ENCODE measurements around the gene MTCH1.

The MTCH1 gene

DNA sequence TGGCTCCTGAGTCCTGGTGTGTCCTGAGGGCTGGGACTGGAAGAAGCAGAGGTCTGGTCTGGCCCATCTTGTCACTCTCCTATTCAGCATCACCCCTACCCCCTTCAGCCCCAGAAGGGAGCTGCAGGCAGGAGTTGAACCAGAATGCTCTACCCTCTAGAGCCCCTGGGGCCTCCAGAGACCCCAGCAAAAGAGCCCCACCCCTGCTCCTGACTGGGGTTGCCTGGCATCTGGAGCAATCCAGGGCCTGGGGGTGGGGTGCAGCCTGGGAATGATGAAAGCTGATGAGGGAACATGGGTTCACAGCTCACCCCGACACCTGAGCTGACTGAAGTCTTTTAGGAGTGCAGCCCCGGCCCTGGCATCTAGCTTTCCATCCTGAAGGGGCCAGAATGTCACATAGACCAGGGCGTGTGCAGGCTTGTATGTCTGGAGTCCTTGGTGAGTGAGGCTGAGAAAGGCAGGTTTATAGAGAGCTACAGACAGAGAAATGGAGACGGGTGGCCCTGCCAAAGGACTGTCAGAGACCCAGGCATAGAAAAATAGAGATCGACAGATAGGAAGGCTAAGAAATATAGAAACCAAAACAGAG lies 31.7 kb upstream of the MTCH1 start:
- no peak for DNase-seq (ENCODE audit: low read depth in 3 of 3)

DNA sequence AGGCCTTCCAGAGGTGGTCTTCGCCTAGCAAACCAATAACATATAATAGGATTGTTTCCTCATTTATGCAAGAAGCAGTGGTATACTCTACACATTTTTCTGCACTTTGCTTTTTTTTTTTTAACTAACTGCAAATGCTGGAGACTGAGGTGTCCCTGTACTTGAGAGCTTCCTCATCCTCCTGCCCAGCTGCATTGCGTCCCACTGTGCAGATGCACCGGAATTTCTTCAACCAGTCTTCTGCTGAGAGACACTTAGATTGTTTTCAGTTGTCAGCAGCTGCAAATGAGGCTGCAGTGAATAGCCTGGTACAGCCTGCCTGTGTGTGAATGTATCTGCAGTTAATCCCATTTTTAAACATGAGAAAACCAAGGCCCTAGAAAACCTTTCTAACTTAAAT lies 31.0 kb upstream of the MTCH1 start:
- DNase-seq (ENCODE audit: low read depth in 3 of 3) = no peak

DNA sequence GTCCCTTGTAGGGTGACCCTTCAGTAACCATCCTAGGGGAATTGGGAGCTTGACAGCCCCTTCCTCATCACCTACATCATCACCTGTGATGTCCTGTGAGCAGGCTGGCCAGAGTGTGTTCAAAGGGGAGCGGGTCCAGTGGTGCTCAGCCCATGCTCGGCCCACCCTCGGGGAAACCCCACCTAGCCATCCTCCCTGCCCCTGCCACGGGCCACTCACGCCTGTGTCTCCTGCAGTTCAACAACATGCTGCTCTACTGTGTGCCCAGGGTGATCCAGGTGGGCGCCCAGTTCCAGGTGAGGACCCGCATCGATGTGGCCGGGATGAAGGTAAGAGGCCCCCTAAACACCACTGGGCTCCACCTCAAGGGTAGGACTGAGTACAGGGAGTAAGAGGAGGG lies 29.5 kb upstream of the MTCH1 start:
- no peak for DNase-seq (ENCODE audit: low read depth in 3 of 3)

DNA sequence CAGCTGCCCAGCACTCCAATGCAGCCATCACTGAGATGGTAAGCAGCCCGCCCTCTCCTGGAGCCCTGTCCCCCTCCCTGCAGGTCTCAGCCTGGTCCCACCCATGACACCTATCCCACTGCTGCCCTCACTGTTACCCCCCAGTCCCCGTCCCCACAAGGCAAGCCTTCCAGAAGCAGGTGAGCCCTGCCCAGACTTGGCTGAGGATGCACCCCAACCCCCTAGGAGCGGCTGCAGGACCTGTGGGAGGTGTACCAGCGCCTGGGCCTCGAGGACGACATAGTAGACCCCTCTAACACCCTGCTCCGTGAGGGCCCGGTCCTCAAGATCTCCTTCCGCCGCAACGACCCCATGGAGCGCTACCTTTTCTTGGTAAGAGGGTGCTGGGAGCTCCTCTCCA lies 28.7 kb upstream of the MTCH1 start:
- no peak for DNase-seq (ENCODE audit: low read depth in 3 of 3)

DNA sequence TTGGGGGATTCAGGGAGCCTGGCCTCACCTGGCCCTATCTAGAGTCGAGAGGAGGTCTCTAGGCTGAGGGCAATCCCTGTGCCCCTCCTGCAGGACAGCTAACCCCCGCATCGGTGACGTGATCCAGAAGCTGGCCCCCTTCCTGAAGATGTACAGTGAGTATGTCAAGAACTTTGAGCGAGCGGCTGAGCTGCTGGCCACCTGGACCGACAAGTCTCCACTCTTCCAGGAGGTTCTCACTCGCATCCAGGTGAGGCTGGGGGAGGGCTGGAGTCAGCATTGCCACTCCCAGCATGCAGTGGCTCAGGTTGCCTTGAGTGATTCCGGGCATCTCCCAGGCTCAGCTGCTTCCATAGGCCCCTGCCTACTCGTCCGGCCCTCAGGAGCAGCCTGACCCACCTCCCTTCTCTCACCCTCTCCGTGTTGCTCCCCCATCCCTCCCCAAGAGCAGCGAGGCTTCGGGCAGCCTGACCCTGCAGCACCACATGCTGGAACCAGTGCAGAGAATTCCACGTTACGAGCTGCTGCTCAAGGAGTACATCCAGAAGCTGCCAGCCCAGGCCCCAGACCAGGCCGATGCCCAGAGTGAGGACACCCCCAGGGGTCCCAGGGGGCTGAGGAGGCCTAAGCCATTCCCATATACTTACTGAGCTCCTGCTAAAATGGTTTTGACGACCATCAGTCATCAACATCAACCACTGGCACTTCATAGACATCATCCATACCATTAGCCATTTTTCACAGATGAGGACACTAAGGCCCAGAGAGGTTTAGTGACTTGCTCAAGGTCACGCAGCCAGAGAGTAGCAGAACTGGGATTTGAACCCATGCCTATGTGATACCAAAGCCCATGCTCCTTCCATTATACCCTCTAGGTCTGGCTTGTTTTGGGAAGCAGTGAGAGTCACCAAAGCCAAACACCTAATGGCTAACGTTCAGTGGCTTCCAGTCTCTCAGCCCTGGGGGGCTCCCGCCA lies 27.8 kb upstream of the MTCH1 start:
- no peak for DNase-seq (ENCODE audit: low read depth in 3 of 3)

DNA sequence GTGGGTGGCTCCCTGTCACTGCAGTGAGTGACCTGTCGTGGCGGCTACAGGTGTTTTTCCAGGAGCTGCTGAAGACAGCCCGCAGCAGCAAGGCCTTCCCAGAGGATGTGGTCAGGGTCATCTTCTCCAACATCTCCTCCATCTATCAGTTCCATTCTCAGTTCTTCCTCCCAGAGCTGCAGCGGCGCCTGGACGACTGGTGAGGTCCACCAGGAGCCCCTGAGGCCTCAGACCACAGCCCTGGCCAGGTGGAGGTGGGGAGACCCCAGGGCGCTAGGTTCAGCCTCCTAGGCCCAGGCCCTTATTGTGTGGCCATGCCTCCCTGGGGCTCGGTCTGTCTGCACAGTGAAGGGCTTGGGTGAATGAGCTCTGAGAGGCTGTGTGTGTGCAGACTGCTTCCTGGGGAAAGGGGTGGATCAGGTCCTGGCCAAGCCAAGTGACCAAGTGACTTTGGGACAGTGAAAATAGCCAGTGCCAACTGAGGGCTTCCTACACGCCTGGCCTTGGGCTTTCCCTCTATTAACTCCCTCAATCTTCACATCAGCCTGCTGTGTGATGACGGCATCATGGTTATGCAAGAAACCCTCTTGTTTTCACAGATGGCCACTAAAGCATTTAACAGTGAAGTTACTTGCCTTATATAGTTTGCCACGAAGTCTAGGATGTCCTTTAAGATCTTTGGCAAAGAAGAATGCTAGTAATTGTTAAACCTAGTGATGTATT lies 25.8 kb upstream of the MTCH1 start:
- no peak for DNase-seq (ENCODE audit: low read depth in 3 of 3)

DNA sequence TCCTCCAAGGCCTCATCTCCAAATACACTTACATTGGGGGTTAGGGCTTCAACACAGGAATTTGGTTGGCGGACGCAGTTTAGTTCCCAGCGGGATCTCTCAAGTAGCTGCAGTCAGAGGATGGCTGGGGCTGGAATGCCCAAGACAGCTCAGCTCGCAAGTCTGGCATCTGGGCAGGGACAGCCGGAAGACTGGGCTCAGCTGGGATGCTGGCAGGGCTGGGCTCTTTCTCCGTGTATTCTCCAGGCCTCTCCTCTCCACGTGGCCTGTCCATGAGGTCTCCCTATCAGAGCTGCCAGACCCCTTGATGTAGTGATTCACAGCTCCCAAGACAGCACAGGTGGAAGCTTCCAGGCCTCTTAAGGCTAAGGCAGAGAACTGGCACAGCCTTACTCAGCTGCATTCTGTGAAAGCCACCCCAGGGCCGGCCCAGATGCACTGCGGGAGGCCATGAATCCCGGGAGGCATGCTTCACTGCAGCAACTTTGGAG lies 24.5 kb upstream of the MTCH1 start:
- DNase-seq (ENCODE audit: low read depth in 3 of 3) = no peak

DNA sequence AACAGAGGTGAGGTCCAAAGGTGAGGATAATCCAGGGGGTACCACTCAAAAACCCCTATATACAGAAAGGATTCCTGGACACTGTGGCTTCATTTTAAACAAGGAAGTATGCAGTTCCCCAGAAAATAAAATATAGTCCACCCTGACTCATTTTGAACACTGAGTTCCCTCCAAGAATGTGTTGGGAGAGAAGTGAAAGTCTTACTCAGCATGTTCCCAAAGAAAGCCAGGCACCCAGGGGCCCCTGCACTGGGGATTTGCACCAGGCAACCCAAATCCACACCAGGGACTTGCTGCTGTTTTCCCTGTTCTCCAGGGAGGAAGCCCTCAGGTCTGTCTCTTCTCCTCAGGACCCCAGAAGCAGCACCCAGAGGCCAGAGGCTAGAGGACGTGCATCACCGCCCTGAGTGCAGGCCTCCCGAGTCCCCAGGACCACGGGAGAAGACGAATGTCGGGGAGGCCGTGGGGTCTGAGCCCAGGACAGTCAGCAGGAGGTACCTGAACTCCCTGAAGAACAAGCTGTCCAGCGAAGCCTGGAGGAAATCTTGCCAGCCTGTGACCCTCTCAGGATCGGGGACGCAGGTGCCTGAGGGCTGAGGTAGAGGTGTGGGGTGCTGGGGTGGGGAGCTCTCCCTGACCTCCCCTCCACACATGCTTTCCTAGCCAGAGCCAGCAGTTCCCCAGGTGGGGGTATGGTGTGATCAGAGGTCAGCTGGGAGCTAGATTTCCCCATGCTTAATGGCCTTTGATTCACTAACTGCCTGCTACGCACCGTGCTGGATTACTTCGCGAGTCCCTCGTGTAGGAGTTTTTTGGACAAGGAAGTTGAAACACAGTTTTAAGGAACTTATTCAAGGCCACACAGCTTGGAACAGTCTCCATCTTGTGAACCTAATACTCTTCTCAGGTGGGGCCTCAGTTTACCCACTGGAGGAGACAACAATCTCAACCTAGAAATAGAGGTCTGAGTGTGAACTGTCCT lies 22.8 kb upstream of the MTCH1 start:
- no peak for DNase-seq (ENCODE audit: low read depth in 3 of 3)

DNA sequence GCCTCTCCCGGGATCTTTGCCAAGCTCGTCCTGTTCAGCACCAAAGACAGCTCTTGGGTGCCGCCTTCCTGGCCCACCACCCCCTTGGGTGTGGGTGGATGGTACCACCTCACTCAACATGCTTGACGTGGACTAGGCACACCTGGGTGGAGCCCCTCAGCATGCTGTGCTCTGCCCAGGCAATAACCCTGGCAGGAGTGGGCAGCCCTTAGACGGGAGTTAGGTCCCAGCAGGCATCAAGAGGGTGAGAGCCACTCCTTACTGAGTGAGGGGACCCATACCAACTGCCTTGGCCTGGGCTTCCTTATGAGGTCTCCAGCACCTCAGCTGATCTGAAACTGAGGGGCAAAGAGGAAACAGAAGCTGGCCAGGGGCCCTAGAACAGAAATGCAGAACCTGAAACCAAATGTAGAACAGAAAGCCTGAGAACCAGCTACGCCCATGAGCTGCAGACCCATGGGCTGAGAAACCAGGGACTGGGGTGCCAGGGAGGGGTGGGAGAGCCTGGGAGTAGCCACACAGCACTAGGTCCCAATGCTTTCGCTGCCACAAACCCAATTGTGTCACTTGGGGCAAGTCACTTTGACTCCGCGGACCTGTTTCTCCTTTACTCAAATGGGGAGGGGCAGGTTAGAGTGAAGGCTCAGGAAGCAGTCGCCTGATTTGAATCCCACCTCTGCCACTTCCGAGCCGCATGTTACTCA lies 21.5 kb upstream of the MTCH1 start:
- DNase-seq (ENCODE audit: low read depth in 3 of 3) = no peak

DNA sequence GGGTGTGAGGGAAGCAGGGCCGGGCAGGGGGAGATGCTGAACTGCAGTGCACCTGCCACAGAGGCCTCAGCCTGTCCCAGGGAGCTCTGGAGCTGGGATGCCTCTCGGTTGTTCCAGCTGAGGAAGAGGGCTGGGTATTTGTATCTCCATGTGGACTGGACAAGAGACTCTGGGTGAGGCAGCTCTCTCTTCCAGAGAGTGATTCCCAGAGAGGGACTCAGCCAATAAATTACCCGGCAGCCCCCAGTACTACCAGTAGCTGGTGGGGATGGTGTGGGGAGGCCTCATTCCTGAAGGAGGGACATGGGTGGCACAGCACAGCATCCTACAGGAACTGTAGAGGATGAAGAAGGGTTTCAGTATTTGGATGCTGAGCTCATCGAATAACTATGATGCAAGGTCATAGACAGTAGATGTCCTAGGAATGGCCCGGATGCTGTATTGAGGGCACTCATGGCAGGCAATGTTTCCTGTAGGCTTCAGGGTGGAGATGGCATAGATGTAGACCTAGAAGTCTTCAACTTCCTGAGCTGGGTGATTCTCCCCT lies 20.9 kb upstream of the MTCH1 start:
- no peak for DNase-seq (ENCODE audit: low read depth in 3 of 3)

DNA sequence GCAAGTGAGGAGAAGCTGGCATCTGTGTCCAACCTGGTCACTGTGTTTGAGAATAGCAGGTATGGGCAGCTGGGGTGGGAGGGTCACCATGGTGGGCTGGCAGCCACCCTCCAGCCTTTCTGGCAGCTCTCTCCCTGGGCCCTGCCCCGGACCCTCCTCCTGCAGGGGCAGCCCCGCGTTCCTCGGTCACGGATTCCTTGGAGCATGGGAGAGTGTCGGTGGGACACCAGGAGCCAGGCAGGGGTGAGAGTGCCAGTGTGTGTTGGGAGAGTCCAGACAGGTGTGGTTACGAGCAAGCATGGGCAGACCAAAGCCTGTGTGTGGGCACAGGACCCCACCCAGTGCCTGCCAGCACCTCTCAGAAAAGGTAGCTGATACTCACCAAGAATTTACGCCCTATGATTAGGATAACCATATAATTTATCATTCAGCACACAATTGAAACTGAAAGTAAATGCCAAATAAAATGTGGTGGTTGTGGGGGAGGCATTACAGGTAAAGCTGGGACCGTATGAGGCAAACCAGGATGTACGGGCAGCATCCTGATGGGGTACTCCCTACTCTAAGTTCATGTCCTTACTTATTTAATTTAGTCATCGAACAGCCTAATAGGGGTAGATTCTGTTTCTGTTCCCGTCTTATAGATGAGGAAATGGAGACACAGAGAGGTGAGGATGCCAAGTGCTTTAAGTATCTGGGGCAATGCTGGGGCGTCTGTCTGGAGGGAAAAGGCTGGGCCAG lies 20.0 kb upstream of the MTCH1 start:
- no peak for DNase-seq (ENCODE audit: low read depth in 3 of 3)

DNA sequence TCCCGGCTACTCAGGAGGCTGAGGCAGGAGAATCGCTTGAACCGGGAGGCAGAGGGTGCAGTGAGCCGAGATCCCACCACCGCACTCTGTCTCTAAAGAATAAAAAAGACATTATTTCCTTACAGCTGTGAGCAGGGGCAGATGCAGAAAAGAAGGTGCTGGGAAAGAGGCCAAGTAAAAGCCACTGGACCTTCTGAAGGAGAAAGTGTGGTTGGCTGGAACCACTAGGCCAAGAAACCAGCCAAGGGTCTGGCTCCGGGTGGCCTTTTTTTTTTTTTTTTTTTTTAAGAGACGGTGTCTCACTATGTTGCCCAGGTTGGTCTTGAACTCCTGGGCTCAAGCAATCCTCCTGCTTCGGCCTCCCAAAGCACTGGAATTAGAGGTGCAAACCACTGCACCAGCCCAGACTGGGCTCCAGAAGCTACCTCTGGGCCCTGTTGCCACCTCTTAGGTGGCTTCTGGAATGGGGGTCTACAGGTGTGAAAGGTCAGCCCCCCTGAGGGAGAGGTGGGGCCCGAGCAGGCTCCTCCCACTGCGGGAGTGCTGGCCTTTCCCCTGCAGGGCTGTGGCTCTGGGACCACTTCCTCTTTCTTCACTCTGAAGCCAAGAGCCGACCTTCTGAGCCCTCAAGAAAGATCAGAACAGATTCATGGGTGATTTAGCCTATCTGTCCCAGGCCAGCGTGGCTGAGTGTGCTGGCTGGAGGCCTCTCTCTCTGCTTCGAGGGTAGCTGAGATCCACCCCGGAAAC lies 19.2 kb upstream of the MTCH1 start, which contains the start of gene FGD2:
TSS of gene FGD2 (plus strand) at position 595 of the 750 bp plus-strand sequence. CDS start 163 bp downstream, outside the sequence.
- no peak for DNase-seq (ENCODE audit: low read depth in 3 of 3)

DNA sequence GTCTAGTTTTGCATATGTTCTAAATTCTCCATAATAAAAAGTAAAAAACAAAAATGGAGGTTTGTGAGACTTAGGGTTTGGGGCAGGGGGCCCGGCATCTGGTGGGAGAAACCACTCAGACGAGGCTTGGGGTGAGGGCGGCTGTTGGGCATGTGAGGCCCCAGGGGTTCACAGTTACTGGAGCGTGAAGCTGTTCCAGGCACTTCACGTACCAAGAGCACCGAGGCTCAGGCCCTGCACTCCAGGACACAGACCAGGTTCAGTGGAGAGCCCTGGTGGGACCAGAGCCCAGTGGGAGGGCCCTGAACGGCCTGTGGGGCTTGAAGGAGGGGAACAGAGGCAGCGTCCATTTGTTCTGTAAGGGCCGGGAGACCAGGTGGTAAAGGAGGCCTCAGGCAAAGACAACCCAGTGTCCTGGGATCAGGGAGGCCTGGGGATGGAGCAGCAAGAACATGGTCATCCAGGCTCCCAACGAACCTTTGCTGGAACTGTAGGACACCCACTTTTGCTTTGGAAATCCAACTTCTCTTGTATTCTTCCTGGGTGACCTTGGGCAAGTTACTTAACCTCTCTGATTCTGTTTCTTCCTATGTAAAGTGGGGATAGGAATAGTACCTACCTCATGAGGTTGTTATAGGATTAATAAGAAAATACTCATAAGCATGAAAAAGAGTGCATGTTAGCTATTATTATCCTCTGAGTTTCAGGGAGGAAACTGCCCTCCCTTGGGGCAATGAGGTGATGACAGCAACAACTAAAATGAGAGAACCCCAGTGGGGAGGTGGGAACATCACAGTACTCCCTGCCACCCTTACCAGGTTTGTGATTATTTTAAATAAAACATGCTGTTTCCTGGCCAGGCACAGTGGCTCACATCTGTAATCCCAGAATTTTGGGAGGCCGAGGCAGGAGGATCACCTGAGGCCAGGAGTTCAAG lies 18.3 kb upstream of the MTCH1 start:
- no peak for DNase-seq (ENCODE audit: low read depth in 3 of 3)

DNA sequence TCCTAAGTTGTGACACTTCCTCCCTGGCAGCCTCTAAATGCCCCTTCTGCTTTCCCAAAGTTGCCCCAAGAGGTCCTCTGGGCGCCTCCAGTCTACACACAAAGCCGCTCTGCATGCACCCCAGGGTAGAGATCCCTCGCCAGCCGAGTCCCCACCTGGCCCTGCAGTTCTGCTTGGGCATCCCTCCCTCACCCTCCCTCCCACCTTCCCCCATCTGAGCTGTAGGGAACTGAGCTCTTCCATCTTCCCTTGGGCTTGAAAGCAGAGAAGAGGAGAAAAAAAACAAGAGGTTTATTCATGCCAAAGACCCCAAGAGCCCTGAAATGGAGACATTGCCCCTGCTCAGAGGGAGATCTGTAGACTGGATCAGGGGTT lies 13.7 kb upstream of the MTCH1 start:
- DNase-seq (ENCODE audit: low read depth in 3 of 3) = no peak

DNA sequence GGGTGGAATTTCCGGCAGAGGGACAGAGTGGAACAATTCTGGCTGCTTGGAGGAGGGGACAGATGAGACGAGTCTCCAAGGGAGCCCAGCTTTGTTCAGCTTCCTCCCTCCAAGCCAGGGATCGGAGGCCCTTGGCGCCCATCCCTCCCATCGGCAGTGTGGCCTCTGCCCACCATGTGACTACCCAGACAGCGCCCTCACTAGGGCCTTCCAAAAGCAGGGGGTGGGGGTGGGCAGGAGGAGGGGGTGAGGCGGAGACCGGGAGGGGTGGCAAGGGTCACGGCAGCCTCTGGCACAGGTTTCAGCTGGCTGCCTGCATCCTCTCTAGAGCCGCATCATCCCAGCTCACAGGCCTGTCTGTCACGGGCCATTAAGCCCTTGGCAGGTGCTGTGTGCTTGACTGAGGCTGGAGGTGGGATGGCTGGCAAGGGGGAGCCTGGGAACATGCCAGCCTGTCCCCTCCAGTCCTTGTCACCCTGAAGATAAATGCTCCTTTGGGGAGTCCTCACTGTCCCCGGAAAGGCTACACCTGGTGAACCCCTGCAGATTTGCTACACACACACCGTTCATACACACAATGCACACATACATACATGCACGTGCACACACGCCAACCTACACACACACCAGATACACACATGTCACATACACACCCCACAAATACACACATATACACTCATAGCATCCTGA lies 13.2 kb upstream of the MTCH1 start:
- no peak for DNase-seq (ENCODE audit: low read depth in 3 of 3)

DNA sequence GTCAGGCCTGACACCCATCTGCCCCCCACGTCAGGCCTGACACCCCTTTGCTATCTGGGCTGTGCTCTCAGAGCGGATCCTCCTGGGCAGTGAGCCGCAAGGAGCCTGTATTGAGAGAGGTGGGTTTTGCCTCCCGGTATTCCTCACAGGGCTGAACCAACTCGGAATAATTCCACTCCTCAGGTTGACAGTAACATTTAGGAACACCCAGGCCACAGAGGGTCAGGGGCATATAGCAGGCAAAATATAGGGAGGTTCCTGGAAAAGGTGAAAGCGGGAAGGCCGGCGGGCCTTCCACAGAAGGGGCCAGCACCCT lies 12.7 kb upstream of the MTCH1 start:
- no peak for DNase-seq (ENCODE audit: low read depth in 3 of 3)

Data from stimulated activated CD4-positive, alpha-beta T cell treated with anti-CD3 and anti-CD28 coated beads, TNF-alpha, amount 100 ng/mL, for 4 hours (primary cell).